Suprapubic skin (tissue), 3 donors: Measurements from ENCODE around the gene LIMS2.

Source experiments
- CTCF ChIP-seq, 2 donors: fragments of 200-600 bp in 1 of 2; fragments of 450-650 bp in 1 of 2; sonication (generic) in 1 of 2; IDR thresholded peaks; one replicate each; pipeline ENCODE4 v1.5.1; 2016 to 2019; ENCODE audit warnings: antibody characterized with exemption in 2 of 2, mild to moderate bottlenecking in 1 of 2, moderate library complexity in 1 of 2
- EP300 ChIP-seq: sonication (generic); formaldehyde crosslinking; IDR thresholded peaks from one replicate; pipeline ENCODE4 v1.6.1; 2017; ENCODE audit warnings: antibody characterized with exemption
- POLR2A ChIP-seq, 2 donors: fragments of 450-650 bp; IDR thresholded peaks; one replicate each; pipeline ENCODE4 v1.6.1; 2017; ENCODE audit warnings: antibody characterized with exemption in 2 of 2, mild to moderate bottlenecking in 2 of 2, moderate library complexity in 2 of 2

- TF ChIP-seq CTCF (IDR thresholded peaks at IDR 0.05) (peak; percentile 6 to 33), EP300 (no peak), POLR2A (IDR thresholded peaks at IDR 0.05) (no peak)
These were observed 26.5 kb upstream of the LIMS2 start for GRCh38 chr2:127701651-127702394.
